Neuron (in vitro differentiated cells): ENCODE results near the gene SCYL2.
"Not testable (repeated sequence)": the region's sequence is repeated elsewhere in the genome, so short reads cannot be mapped to it uniquely, and the experiment has no call there.

ENCODE experiments used
- H2AFZ ChIP-seq: one replicate; pipeline ENCODE4 v1.6.1; 2013; ENCODE audit warnings: low read depth, mild to moderate bottlenecking, inconsistent platforms, low read length, moderate library complexity
- H3K27me3 ChIP-seq: one replicate; pipeline ENCODE4 v1.6.1; 2013; ENCODE audit warnings: low read length; ENCODE audit not compliant: insufficient read depth
- H3K36me3 ChIP-seq: one replicate; pipeline ENCODE4 v1.6.1; 2013; ENCODE audit warnings: low read length; ENCODE audit not compliant: insufficient read depth
- H3K4me1 ChIP-seq: one replicate; pipeline ENCODE4 v1.6.1; 2013; ENCODE audit warnings: low read length; ENCODE audit not compliant: insufficient read depth
- H3K4me3 ChIP-seq: 2 replicates; pipeline ENCODE4 v1.5.1; 2013; ENCODE audit warnings: mild to moderate bottlenecking, low read length, moderate library complexity
- H3K9me3 ChIP-seq: one replicate; pipeline ENCODE4 v1.6.1; 2013; ENCODE audit warnings: low read length

SCYL2 gene

DNA sequence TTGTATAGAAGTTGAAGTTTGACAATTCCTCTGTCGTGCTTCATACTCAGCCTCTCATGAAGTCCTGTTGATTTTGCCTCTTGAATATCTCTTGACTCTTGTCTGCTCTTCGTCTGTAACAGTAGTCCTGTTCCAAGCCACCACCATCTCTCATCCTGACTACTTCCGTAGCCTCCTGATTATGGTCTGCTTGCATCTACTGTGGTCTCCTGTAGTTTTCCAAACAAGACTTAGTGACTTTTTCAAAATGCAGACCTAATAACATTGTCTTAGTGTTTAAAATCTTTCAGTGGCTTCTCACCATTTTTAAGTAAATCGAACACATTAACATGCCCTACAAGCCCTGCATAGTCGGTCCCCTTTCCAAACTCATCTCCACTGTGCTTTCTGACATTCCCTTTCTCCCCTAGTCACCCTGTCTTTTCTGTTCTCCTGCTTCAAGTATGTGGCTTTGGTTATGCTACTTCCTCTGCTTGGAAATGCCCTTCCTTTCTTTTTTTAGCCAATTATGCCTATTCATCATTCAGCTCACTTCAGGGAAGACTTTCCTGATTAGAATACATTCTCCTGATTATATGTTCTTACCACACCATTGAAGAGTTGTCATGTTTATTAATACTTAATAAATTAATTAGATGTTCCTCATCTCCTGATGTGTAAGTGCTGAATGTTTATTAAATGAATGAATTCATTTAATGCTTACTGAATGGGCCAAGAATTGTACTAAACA is 2.0 kb downstream of the SCYL2 start:
- H3K4me1 ChIP-seq, result peaks cover 19% of the 10 kb centered on the region
- peaks cover 4% of the 10 kb centered on the region for H3K36me3 ChIP-seq
- peak overlapping the region; percentile 69 for H3K4me3 ChIP-seq
- no peaks in the 10 kb centered on the region for H3K27me3 ChIP-seq
- no peaks in the 10 kb centered on the region for H3K9me3 ChIP-seq
- no peak overlapping the region for H2AFZ ChIP-seq

DNA sequence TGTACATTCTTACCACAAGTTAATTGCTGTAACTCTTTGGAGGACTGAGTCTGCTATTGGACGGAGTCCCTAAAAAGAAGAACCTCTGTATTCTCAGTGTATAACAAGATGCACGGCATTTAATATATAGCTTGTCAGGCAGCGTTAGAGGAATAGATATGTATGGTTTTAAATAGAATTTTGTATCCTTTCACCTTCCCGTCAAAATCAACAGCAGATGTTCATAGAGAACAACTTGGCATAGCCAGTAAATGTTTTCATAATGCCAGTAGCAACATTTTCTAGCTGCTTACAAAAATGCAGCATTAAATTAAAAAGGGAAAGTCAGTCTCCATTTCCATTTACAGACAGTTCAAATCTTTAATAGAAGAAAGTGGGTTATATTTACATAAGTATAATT is 6.8 kb downstream of the SCYL2 start:
- Histone ChIP-seq H3K9me3 (no peaks in the 10 kb centered on the region), H3K27me3 (no peaks in the 10 kb centered on the region), H3K4me1 (peaks cover 7% of the 10 kb centered on the region), H3K36me3 (peaks cover 7% of the 10 kb centered on the region), H3K4me3 (no peak overlapping the region), H2AFZ (no peak overlapping the region)

DNA sequence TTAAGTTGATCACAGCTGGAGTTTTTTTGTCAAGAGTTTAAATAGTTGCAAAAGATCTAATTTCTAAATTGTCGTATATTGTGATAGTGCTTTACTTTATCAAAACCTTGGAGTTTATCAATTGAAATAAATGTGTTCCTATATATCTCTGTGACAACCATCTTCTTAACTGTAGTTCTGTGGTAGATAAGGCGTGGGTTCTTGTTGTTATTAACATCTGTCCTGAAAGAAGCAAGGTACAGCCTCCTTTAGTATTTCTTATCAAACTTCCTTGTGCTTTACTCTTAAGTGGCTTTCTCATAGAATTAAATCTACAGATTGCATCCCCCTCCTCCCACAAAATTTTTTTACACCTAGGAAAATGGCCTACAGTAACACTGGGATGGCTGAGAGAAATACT is 7.3 kb downstream of the SCYL2 start:
- Histone ChIP-seq H3K4me1 (peaks cover 7% of the 10 kb centered on the region), H2AFZ (no peak overlapping the region), H3K9me3 (no peaks in the 10 kb centered on the region)

DNA sequence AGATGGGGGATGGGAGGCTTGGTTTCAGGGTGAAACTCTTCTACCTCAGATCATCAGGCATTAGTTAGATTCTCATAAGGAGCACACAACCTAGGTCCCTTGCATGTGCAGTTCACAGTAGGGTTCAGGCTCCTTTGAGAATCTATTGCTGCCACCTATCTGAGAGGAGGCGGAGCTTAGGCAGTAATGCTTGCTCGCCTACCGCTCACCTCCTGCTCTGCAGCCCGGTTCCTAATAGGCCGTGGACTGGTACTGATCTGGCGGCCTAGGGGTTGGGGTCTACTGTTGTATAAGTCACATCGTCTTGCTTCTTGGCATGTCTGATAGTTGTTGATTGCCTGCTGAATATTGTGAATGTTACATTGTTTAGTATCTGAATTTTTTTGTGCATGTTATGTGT is 12.2 kb downstream of the SCYL2 start:
- peaks cover 20% of the 10 kb centered on the region for H3K4me1 ChIP-seq
- no peak overlapping the region for H2AFZ ChIP-seq
- H3K9me3 ChIP-seq, result no peaks in the 10 kb centered on the region
- no peak overlapping the region for H3K4me3 ChIP-seq
- H3K36me3 ChIP-seq, result peaks cover 12% of the 10 kb centered on the region
- no peaks in the 10 kb centered on the region for H3K27me3 ChIP-seq

More for the DNA sequence above, 7.3 kb downstream of the SCYL2 start:
- no peak overlapping the region for H3K4me3 ChIP-seq
- H3K36me3 ChIP-seq, result peaks cover 7% of the 10 kb centered on the region
- no peaks in the 10 kb centered on the region for H3K27me3 ChIP-seq

DNA sequence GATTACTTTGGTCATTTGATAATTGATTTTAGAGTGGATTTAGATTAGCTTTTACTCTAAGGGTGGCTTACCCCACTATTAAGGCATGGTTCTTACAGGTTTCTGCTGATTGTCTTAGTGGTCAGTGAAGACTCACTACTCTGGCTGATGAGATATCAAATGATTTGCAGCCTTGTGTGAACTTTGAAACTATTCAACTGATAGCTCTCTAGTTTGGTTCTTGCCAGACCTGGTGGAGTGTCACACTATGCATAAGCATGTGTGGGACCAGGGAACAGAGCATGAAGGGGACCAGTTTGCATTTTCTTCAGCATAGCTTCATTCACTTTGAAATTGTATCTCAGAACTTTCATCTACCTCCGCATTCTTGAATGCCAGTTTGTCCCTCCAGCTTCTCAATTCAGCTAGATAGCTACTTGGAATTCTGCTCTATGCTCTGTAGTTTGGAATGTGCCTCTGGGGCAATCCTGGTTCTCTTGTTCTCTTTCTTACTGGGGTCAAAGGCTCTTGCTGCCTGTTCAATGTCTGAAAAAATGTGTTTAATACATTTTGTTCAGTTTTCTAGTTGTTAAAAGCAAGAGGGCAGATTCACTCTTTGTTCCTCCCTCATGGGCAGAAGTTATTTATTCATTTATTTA is 12.7 kb downstream of the SCYL2 start:
- H3K9me3 ChIP-seq, result no peaks in the 10 kb centered on the region
- H3K4me1 ChIP-seq, result peaks cover 20% of the 10 kb centered on the region
- H3K36me3 ChIP-seq, result peaks cover 13% of the 10 kb centered on the region
- H3K27me3 ChIP-seq, result no peaks in the 10 kb centered on the region
- H3K4me3 ChIP-seq, result no peak overlapping the region
- H2AFZ ChIP-seq, result no peak overlapping the region

DNA sequence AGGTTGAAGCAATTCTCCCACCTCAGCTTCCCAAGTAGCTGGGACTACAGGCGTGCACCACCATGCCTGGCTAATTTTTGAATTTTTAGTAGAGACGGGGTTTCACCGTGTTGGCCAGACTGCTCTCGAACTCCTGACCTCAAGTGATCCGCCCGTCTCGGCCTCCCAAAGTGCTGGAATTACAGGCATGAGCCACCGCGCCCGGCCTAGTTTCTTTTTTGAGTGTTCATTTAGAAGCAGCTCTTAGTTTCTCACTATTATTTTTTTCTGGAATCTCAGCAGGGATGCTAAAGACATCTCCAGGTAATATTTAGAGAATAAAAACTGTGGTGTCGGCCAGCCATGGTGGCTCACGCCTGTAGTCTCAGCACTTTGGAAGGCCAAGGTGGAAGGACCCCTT is 17.6 kb downstream of the SCYL2 start:
- not testable (repeated sequence) for H2AFZ ChIP-seq, H3K9me3 ChIP-seq, H3K27me3 ChIP-seq, H3K4me3 ChIP-seq
- Histone ChIP-seq H3K4me1 (peaks cover 13% of the 10 kb centered on the region), H3K36me3 (peaks cover 18% of the 10 kb centered on the region)

DNA sequence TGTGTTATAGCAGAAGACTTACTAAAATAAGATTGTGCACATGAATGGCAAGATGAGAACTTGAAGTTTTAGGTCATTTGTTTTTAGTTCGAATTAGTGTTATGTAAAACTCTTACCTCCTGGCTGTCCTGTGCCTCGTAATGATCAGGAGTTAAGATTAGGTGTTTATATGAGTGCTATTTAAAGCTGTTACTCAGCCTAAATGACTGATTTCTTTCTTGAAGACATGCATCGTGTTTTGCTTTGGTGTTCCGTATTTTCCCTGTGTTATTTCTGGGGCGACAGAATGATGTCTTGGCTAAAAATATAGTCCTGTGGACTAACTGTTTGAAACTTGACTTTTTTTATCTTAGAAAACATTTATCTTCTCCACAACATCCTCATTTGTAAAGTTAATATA is 22.1 kb downstream of the SCYL2 start:
- H3K36me3 ChIP-seq, result peaks cover 33% of the 10 kb centered on the region
- H3K27me3 ChIP-seq, result no peaks in the 10 kb centered on the region
- H3K4me3 ChIP-seq, result no peak overlapping the region
- peaks cover 3% of the 10 kb centered on the region for H3K9me3 ChIP-seq
- no peak overlapping the region for H2AFZ ChIP-seq
- H3K4me1 ChIP-seq, result no peaks in the 10 kb centered on the region

DNA sequence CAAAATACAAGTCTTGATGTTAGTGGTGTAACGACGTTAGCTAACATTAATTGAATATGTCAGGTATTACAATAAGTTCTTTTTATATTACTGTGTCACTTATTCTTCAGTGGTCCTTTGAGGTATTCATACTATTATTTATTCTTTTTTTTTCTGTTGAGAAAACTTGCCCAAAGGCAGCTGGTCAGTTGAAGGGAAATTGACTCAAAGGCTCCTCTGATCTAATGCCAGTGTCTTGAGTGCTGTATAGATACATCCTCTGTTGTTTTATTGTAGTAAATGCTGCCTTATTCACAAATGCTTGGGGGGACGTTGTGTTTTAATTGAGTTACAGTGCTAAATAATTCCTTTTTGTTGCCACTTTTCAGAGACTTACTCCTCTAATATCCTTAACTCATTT is 23.0 kb downstream of the SCYL2 start:
- H2AFZ ChIP-seq, result no peak overlapping the region
- H3K4me1 ChIP-seq, result no peaks in the 10 kb centered on the region
- H3K4me3 ChIP-seq, result no peak overlapping the region
- H3K27me3 ChIP-seq, result no peaks in the 10 kb centered on the region
- peaks cover 26% of the 10 kb centered on the region for H3K36me3 ChIP-seq
- peaks cover 3% of the 10 kb centered on the region for H3K9me3 ChIP-seq

DNA sequence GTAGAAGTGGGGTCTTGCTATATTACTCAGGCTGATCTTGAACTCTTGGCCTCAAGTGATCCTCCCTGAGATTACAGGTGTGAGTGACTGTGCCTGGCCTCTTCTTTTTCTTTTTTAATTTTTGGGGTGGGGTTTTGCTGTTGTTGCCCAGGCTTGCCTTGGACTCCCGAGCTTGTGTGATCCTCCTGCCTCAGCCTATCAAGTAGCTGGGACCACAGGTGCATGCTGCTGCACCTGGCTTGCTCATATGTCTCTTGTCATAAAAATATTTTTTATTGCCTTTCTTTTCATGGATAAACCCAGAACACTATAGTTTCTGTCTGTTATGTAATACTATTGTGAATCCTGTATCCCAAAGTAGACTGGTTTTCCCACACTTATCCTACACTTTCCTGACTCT is 26.0 kb downstream of the SCYL2 start:
- no peaks in the 10 kb centered on the region for H3K4me1 ChIP-seq
- H3K27me3 ChIP-seq, result no peaks in the 10 kb centered on the region
- H3K4me3 ChIP-seq, result no peak overlapping the region
- H3K9me3 ChIP-seq, result peaks cover 3% of the 10 kb centered on the region
- no peak overlapping the region for H2AFZ ChIP-seq
- peaks cover 26% of the 10 kb centered on the region for H3K36me3 ChIP-seq

DNA sequence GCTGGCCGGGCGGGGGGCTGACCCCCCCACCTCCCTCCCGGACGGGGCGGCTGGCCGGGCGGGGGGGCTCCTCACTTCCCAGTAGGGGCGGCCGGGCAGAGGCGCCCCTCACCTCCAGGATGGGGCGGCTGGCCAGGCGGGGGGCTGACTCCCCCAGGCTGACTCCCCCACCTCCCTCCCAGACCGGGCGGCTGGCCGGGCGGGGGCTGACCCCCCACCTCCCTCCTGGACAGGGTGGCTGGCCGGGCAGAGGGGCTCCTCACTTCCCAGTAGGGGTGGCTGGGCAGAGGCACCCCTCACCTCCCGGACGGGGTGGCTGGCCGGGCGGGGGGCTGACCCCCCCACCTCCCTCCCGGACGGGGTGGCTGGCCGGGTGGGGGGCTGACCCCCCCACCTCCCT is 27.4 kb downstream of the SCYL2 start:
- H3K36me3 ChIP-seq, result peaks cover 32% of the 10 kb centered on the region
- H3K4me1 ChIP-seq, H3K9me3 ChIP-seq, H2AFZ ChIP-seq, H3K27me3 ChIP-seq, H3K4me3 ChIP-seq: not testable (repeated sequence)

DNA sequence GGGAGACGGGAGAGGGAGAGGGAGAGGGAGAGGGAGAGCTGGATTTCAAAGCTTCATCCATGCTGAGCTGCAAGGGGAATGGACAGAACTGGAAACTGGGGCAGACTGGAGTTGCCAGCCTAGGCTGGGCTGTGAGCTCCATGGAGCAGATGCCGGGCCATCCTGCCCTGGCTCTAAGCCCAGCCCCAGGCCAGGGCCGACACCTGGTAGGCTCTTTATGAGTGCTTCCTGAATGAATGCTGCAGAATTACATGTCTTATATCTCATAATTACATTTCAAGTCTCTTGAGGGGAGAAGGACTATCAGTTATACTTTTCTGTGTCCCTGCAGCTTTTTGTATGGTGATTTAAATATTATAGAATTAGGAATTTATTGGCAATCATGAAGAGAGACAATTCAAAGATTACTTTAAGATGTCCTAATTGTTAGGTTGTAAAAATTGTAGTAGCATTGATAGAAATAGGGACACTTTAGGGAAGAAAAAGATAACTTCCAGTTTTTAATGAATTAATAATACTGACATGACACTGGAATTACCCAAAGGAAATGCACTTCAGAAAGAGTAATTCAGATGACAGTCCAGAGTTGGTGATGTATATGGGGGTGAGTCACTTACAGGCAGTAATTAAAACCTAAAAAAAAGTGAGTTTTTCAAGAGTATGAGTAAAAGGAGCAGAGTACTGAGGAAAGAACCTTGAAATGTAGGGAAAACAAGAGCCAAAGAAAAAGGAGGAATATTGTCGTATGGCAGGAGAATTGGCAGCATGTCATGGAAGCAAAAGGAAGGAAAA is 29.0 kb downstream of the SCYL2 start:
- H3K4me3 ChIP-seq, result no peak overlapping the region
- H3K36me3 ChIP-seq, result peaks cover 44% of the 10 kb centered on the region
- no peaks in the 10 kb centered on the region for H3K4me1 ChIP-seq
- peaks cover 11% of the 10 kb centered on the region for H3K9me3 ChIP-seq
- H3K27me3 ChIP-seq, result no peaks in the 10 kb centered on the region
- no peak overlapping the region for H2AFZ ChIP-seq

DNA sequence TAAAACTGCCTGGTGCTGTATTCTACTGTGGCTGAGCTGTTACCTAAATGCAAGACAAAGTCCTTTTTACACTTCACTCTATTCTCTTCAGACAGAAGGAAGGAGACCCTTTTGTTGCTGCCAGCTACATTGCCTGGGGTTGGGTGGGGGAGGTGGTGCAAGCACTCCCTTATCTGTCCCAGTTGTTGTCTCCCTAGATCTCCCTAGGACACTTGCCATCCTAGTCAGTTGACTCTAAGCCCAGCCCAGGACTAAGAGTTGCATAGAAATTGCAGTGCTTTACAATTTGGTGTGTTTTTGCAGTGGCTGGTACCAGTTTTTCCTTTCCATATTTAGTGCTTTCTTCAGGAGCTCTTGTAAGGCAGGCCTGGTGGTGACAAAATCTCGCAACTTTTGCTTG is 35.1 kb downstream of the SCYL2 start:
- H3K36me3 ChIP-seq, result peaks cover 52% of the 10 kb centered on the region
- peaks cover 32% of the 10 kb centered on the region for H3K9me3 ChIP-seq
- no peaks in the 10 kb centered on the region for H3K27me3 ChIP-seq
- H3K4me1 ChIP-seq, result no peaks in the 10 kb centered on the region
- H3K4me3 ChIP-seq, result no peak overlapping the region
- H2AFZ ChIP-seq, result no peak overlapping the region

DNA sequence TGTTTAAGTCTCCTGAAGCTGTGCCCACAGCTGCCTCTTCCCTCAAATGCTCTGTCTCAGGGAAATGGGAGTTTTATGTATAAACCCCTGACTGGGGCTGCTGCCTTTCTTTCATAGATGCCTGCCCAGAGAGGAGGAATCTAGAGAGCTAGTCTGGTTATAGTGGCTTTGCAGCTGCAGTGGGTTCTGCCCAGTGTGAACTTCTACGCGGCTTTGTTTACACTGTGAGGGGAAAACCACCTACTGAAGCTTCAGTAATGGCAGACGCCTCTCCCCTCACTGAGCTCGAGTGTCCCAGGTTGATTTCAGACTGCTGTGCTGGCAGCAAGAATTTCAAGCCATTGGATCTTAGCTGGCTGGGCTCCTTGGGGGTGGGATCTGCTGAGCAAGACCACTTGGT is 36.9 kb downstream of the SCYL2 start:
- peaks cover 51% of the 10 kb centered on the region for H3K36me3 ChIP-seq
- no peak overlapping the region for H2AFZ ChIP-seq
- H3K4me3 ChIP-seq, result no peak overlapping the region
- no peaks in the 10 kb centered on the region for H3K4me1 ChIP-seq
- H3K27me3 ChIP-seq, result no peaks in the 10 kb centered on the region
- H3K9me3 ChIP-seq, result peaks cover 32% of the 10 kb centered on the region
